Lower leg skin (tissue), 3 donors: ENCODE measurements around the gene FOSB.

Source experiments
- CTCF ChIP-seq, 3 donors: fragments of 450-650 bp; IDR thresholded peaks; one replicate each; pipeline ENCODE4 v1.5.1; 2016; ENCODE audit warnings: antibody characterized with exemption in 3 of 3, mild to moderate bottlenecking in 3 of 3, moderate library complexity in 2 of 3
- POLR2A ChIP-seq, 2 donors: fragments of 450-650 bp; IDR thresholded peaks; one replicate each; pipeline ENCODE4 v1.6.1; 2016 to 2017; ENCODE audit warnings: antibody characterized with exemption in 2 of 2, mild to moderate bottlenecking in 1 of 2, moderate library complexity in 1 of 2

- peak in 1 of 3 donors; percentile 36 for TF ChIP-seq CTCF (IDR thresholded peaks at IDR 0.05)
- TF ChIP-seq POLR2A (IDR thresholded peaks at IDR 0.05), result peak in 1 of 2 donors; percentile 4
These were observed 24.1 kb upstream of the FOSB start for GRCh38 chr19:45443462-45444317.
